Glomerular visceral epithelial cell (primary cell): Measurements from ENCODE around the gene EREG.

Experiments
- DNase-seq: peaks from one replicate; pipeline ENCODE4 v3.0.0-alpha.2; 2016; ENCODE audit errors: extremely low spot score

The EREG gene

GRCh38 chr4:74344031-74344430 is 20.9 kb upstream of the EREG start:
- no peak for DNase-seq

- DNase-seq, result no peak
Observed at GRCh38 chr4:74353858-74354257, 11.1 kb upstream of the EREG start.

GRCh38 chr4:74357965-74358364 is 7.0 kb upstream of the EREG start:
- no peak for DNase-seq

GRCh38 chr4:74361671-74362070 is 3.3 kb upstream of the EREG start:
- DNase-seq, result no peak

GRCh38 chr4:74362347-74362746 is 2.6 kb upstream of the EREG start:
- DNase-seq, result no peak

- no peak for DNase-seq
Observed at GRCh38 chr4:74364256-74364651, 691 bp upstream of the EREG start.

GRCh38 chr4:74365761-74366160 is 816 bp downstream of the EREG start:
- peak; percentile 1 for DNase-seq

GRCh38 chr4:74366367-74366911 is 1.5 kb downstream of the EREG start:
- no peak for DNase-seq

GRCh38 chr4:74367656-74368290 is 2.8 kb downstream of the EREG start:
- no peak for DNase-seq

- DNase-seq, result no peak
Observed at GRCh38 chr4:74368596-74368995, 3.7 kb downstream of the EREG start.

GRCh38 chr4:74369855-74370254 is 4.9 kb downstream of the EREG start:
- no peak for DNase-seq

GRCh38 chr4:74370912-74371311 is 6.0 kb downstream of the EREG start:
- DNase-seq, result peak; percentile 52

GRCh38 chr4:74374128-74374527 is 9.2 kb downstream of the EREG start:
- DNase-seq, result no peak

GRCh38 chr4:74374561-74375327 is 9.8 kb downstream of the EREG start:
- DNase-seq, result peak; percentile 83

- no peak for DNase-seq
Observed at GRCh38 chr4:74375824-74376426, 11.0 kb downstream of the EREG start.

- DNase-seq, result peak; percentile 62
Observed at GRCh38 chr4:74376888-74377483, 12.0 kb downstream of the EREG start.

- DNase-seq, result no peak
Observed at GRCh38 chr4:74377714-74378113, 12.8 kb downstream of the EREG start.

GRCh38 chr4:74378573-74378972 is 13.6 kb downstream of the EREG start:
- no peak for DNase-seq

- DNase-seq, result no peak
Observed at GRCh38 chr4:74379912-74380311, 15.0 kb downstream of the EREG start.

GRCh38 chr4:74385386-74385785 is 20.4 kb downstream of the EREG start:
- no peak for DNase-seq

- no peak for DNase-seq
Observed at GRCh38 chr4:74386159-74386558, 21.2 kb downstream of the EREG start.

- no peak for DNase-seq
Observed at GRCh38 chr4:74387790-74388189, 22.8 kb downstream of the EREG start.
